BJ (cell line): Measurements from ENCODE around the gene LAMC2. TPM values are rescaled to one million over a fixed set of nuclear protein-coding genes. Genes with fewer than 3 reads are reported as not detected.

Source experiments
- CTCF ChIA-PET: fragments of 350-600 bp; formaldehyde crosslinking; extraction: SDS; loops from one replicate; lab custom pipeline; 2021; ENCODE audit warnings: antibody characterized with exemption, inconsistent platforms; lab: Yijun Ruan, JAX
- POLR2A ChIA-PET: fragments of 300-600 bp; sonication (Branson Sonifier 250); formaldehyde crosslinking; extraction: SDS; loops from one replicate; lab custom pipeline; 2021; ENCODE audit warnings: antibody characterized with exemption; lab: Charles Lee
- DNase-seq: peaks from one replicate; pipeline ENCODE4 v3.0.0-alpha.2; 2011; ENCODE audit warnings: low read depth
- H3K27me3 ChIP-seq: 2 replicates; pipeline ENCODE4 v1.6.0; 2011; ENCODE audit warnings: low read length; ENCODE audit not compliant: control insufficient read depth, insufficient read depth
- H3K36me3 ChIP-seq: 2 replicates; pipeline ENCODE4 v1.5.1; 2011; ENCODE audit warnings: low read length; ENCODE audit not compliant: control insufficient read depth, insufficient read depth
- H3K4me3 ChIP-seq: 2 replicates; pipeline ENCODE4 v1.5.1; 2011; ENCODE audit warnings: low read depth, mild to moderate bottlenecking, control low read depth, low read length
- polyA plus RNA-seq: library from polyadenylated mRNA; depleted of rRNA; stranded (reverse); fragments of >200 nt; gene quantifications from 2 replicates; pipeline ENCODE4 v1.2.3, GENCODE V29; 2011
- TF ChIP-seq, protein P1 (sequence below): IDR thresholded peaks from 2 replicates; pipeline ENCODE4 v1.5.1; 2011; ENCODE audit warnings: low read depth, mild to moderate bottlenecking, control low read depth, inconsistent platforms, low read length, moderate library complexity; ENCODE audit not compliant: insufficient read depth

The LAMC2 gene
- polyA plus RNA-seq, 1 experiment, result 0.70 TPM

DNA sequence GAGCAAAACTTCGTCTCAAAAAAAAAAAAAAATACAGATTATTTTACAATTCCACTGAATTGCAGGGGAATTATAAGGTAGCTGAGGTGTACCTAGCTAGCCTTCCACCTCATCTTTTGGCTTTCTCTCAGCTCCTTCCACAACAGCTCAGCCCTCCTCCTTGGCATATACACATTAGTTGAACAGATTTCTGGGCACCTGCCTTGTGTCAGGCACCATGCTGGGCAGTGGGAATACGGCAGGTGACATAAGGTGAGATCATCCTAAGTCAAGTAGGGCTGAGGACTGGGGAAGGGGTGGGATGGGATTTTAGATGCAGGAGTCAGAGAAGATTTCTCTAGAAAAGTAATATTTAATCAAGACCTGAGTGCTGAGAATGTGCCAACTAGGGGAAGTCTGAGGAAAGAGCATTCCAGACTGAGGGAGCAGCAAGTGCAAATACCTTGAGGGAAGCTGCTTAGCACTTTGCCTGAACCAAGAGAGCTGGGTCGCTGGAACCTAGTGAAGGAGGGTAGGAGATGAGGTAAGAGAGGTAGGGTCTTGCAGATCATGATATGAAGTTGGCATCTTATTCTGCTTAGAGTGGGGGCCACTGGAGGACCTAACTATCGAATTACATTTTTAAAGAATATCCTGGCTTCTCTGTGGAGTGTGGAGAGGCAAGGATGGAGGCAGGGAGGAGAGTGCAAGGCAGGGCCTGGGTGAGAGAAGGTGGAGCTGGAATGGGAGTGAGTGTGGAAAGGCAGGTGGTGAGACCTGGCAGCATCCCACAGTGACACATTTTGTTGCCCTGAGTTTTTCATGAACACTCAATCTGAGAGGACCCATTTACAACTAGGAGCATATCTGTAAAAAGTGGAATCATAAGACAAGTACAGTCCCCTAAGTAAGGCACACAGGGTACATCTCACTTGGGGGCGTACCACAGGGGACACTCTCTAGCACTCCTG, 28.2 kb downstream of the LAMC2 start:
- DNase-seq, result no peak
- TF ChIP-seq, protein P1, sequence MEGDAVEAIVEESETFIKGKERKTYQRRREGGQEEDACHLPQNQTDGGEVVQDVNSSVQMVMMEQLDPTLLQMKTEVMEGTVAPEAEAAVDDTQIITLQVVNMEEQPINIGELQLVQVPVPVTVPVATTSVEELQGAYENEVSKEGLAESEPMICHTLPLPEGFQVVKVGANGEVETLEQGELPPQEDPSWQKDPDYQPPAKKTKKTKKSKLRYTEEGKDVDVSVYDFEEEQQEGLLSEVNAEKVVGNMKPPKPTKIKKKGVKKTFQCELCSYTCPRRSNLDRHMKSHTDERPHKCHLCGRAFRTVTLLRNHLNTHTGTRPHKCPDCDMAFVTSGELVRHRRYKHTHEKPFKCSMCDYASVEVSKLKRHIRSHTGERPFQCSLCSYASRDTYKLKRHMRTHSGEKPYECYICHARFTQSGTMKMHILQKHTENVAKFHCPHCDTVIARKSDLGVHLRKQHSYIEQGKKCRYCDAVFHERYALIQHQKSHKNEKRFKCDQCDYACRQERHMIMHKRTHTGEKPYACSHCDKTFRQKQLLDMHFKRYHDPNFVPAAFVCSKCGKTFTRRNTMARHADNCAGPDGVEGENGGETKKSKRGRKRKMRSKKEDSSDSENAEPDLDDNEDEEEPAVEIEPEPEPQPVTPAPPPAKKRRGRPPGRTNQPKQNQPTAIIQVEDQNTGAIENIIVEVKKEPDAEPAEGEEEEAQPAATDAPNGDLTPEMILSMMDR, result no peak
- H3K4me3 ChIP-seq, result no peak overlapping the region
- CTCF ChIA-PET, result interaction anchor here (0.6 to 1.8 kb wide), 3 partner anchors 9 to 104 kb away, joined by 3 to 4 read pairs (median 3); no protein-coding TSS in a partner anchor
- H3K27me3 ChIP-seq, result no peaks in the 10 kb centered on the region
- H3K36me3 ChIP-seq, result no peaks in the 10 kb centered on the region
- POLR2A ChIA-PET, result no interaction called here

GRCh38 chr1:183215076-183215720, 29.1 kb downstream of the LAMC2 start:
- TF ChIP-seq, protein P1, result no peak
- Histone ChIP-seq H3K4me3 (no peak overlapping the region), H3K36me3 (no peaks in the 10 kb centered on the region), H3K27me3 (no peaks in the 10 kb centered on the region)
- POLR2A ChIA-PET, result no interaction called here
- CTCF ChIA-PET, result interaction anchor here (0.6 to 1.9 kb wide), 3 partner anchors 10 to 104 kb away, joined by 3 to 6 read pairs (median 4); no protein-coding TSS in a partner anchor
- no peak for DNase-seq

DNA sequence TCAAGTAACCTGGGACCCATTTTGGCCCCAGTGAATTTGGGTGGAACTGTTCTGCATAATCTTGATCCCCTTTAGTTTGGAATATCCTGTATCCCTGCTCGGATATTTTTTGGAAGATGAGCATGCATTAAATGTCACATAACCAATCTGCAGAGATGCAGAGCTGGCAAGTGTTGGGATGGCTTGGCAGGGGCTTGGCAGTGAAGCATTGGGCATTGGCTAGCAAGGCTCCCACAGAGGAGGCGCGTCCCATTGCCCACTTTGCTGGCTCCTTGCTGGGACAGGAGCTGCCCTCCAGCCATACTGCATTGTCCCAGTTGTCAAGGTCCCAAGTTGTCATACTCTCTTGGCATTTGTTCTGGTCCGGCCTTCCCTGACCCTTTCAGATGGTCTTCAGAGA, 29.9 kb downstream of the LAMC2 start:
- TF ChIP-seq, protein P1, result no peak
- ChIA-PET POLR2A (no interaction called here), CTCF (interaction anchor here (1.3 to 1.9 kb wide), 2 partner anchors 10 to 13 kb away, joined by 4 to 6 read pairs; no protein-coding TSS in a partner anchor)
- Histone ChIP-seq H3K36me3 (no peaks in the 10 kb centered on the region), H3K4me3 (no peak overlapping the region), H3K27me3 (no peaks in the 10 kb centered on the region)
- no peak for DNase-seq

GRCh38 chr1:183218027-183218618, 32.1 kb downstream of the LAMC2 start:
- no peak overlapping the region for H3K4me3 ChIP-seq
- POLR2A ChIA-PET, result no interaction called here
- CTCF ChIA-PET, result interaction anchor here (1.9 kb wide), 1 partner anchor 10 kb away, joined by 11 read pairs; no protein-coding TSS in a partner anchor
- TF ChIP-seq, protein P1, result no peak
- no peaks in the 10 kb centered on the region for H3K36me3 ChIP-seq
- DNase-seq, result no peak
- no peaks in the 10 kb centered on the region for H3K27me3 ChIP-seq
